ENCODE data around the gene NRM. TPM values are rescaled to one million over a fixed set of nuclear protein-coding genes. Genes with fewer than 3 reads are reported as not detected.
"Not testable (repeated sequence)": the region's sequence is repeated elsewhere in the genome, so short reads cannot be mapped to it uniquely, and the experiment has no call there.

The NRM gene
- total RNA-seq, 2 donors from 2014 or later: 2.6 to 5.2 TPM

DNA sequence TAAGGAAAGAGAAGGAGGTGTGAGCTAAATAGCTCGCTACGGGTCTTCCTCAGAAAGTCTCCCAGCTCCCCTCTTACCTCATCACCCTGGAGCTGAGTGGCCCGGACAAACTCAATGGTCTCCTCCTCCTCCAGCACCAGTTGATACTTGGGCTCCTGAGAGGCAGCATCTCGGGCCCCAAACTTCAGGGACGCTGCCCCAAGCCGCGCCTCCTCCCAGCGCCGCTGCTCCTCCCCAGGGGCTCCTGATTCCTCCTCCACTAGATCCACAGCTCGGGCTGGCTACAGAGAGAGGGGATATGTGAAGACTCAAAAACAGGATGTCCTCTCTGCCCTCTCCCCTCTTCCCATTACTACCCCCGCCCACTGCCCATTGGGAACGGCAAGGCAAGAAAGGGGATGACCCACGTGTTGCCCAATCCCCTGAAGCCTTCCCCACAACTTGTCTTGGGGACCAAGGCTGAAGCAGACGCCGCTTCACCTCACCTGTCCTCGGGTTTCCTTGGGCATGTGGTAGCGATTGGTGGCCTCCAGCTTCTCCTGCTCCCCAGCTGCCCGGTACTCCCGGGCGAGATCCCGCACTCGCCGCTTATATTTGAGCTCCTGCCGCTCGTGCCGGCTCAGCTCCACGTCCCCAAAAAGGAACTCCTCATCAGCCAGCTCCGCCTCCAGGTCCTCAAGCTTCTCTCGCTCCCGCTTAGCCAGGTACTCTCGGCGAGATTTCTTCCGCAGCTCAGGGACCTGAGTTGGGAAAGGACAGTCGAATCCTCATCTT is 25.6 kb downstream of the NRM start:
- WGBS, 2 donors: 89 to 92% methylated on average over 33 to 34 of the region's 34 CpGs
- no peak for ATAC-seq

DNA sequence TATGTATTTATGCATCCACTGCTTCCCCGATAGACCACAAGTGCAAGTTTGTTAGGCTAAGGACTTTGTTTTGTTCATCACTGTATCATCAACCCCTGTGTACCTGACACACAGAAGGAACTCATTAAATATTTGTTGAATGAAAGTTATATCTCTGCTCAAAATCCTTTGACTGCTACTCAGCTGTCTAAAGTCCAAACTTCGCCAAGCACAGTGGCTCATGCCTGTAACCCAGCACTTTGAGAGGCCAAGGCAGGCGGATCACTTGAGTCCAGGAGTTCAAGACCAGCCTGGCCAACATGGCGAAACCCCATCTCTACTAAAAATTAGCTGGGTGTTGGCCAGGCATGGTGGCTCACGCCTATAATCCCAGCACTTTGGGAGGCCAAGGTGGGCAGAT is 32.9 kb downstream of the NRM start:
- H3K36me3 ChIP-seq (replicated peaks in 1 of 2; ENCODE audit: insufficient read depth in 1 of 2, low read depth in 2 of 2): peaks cover 18 to 56% of the 10 kb centered on the region in 2 donors
- WGBS, 2 donors: 90 to 92% methylated on average over 5 of the region's 5 CpGs
- H3K9me3 ChIP-seq; DNase-seq; H3K27ac ChIP-seq; H3K4me3 ChIP-seq; H3K4me1 ChIP-seq; ATAC-seq; intact Hi-C loops (cut with DNase I); H3K27me3 ChIP-seq: not testable (repeated sequence)

More for the DNA sequence above, 25.6 kb downstream of the NRM start:
- no peak for DNase-seq
- H3K27ac ChIP-seq: no peak overlapping the region
- peaks cover 17 to 42% of the 10 kb centered on the region in 2 donors for H3K36me3 ChIP-seq (replicated peaks in 1 of 2; ENCODE audit: insufficient read depth in 1 of 2, low read depth in 2 of 2)
- no peaks in the 10 kb centered on the region for H3K27me3 ChIP-seq
- no peaks in the 10 kb centered on the region for H3K9me3 ChIP-seq
- no peak overlapping the region for H3K4me3 ChIP-seq
- no peak for TF ChIP-seq POLR2A (IDR thresholded peaks at IDR 0.05)
- TF ChIP-seq, protein P1, sequence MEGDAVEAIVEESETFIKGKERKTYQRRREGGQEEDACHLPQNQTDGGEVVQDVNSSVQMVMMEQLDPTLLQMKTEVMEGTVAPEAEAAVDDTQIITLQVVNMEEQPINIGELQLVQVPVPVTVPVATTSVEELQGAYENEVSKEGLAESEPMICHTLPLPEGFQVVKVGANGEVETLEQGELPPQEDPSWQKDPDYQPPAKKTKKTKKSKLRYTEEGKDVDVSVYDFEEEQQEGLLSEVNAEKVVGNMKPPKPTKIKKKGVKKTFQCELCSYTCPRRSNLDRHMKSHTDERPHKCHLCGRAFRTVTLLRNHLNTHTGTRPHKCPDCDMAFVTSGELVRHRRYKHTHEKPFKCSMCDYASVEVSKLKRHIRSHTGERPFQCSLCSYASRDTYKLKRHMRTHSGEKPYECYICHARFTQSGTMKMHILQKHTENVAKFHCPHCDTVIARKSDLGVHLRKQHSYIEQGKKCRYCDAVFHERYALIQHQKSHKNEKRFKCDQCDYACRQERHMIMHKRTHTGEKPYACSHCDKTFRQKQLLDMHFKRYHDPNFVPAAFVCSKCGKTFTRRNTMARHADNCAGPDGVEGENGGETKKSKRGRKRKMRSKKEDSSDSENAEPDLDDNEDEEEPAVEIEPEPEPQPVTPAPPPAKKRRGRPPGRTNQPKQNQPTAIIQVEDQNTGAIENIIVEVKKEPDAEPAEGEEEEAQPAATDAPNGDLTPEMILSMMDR (IDR thresholded peaks at IDR 0.05): no peak
- no peaks in the 10 kb centered on the region for H3K4me1 ChIP-seq
- intact Hi-C loops (cut with DNase I): no loop called here

- ATAC-seq (no peak), DNase-seq (no peak)
- H3K4me3 ChIP-seq: no peak overlapping the region
- no peaks in the 10 kb centered on the region for H3K27me3 ChIP-seq
- no peaks in the 10 kb centered on the region for H3K4me1 ChIP-seq
- no peak overlapping the region for H3K27ac ChIP-seq
- no peak for TF ChIP-seq POLR2A (IDR thresholded peaks at IDR 0.05)
- TF ChIP-seq, protein P1 (IDR thresholded peaks at IDR 0.05): no peak
- H3K9me3 ChIP-seq: no peaks in the 10 kb centered on the region
- peaks cover 13 to 56% of the 10 kb centered on the region in 2 donors for H3K36me3 ChIP-seq (replicated peaks in 1 of 2; ENCODE audit: insufficient read depth in 1 of 2, low read depth in 2 of 2)
- intact Hi-C loops (cut with DNase I): no loop called here
Measured at GRCh38 chr6:30657454-30657853, 33.3 kb downstream of the NRM start.

- no peak for TF ChIP-seq POLR2A (IDR thresholded peaks at IDR 0.05)
- TF ChIP-seq, protein P1 (IDR thresholded peaks at IDR 0.05): no peak
- no peak overlapping the region for H3K4me3 ChIP-seq
- WGBS, 2 donors: 64 to 80% methylated on average over 6 to 7 of the region's 7 CpGs
- H3K36me3 ChIP-seq (replicated peaks in 1 of 2; ENCODE audit: insufficient read depth in 1 of 2, low read depth in 2 of 2): peaks cover 6 to 54% of the 10 kb centered on the region in 2 donors
- no peaks in the 10 kb centered on the region for H3K9me3 ChIP-seq
- intact Hi-C loops (cut with DNase I): no loop called here
- no peaks in the 10 kb centered on the region for H3K4me1 ChIP-seq
- no peaks in the 10 kb centered on the region for H3K27me3 ChIP-seq
- no peak overlapping the region for H3K27ac ChIP-seq
- ATAC-seq: no peak
- DNase-seq: peak in 1 of 4 donors; percentile 21
Measured at GRCh38 chr6:30656513-30656912, 34.3 kb downstream of the NRM start.

GRCh38 chr6:30655743-30656094 is 35.1 kb downstream of the NRM start:
- DNase-seq (no peak), ATAC-seq (no peak)
- 88 to 94% methylated on average over 3 of the region's 3 CpGs for WGBS, 2 donors
- H3K27ac ChIP-seq: no peak overlapping the region
- no peak overlapping the region for H3K4me3 ChIP-seq
- H3K4me1 ChIP-seq: no peaks in the 10 kb centered on the region
- peaks cover 6 to 53% of the 10 kb centered on the region in 2 donors for H3K36me3 ChIP-seq (replicated peaks in 1 of 2; ENCODE audit: insufficient read depth in 1 of 2, low read depth in 2 of 2)
- no peaks in the 10 kb centered on the region for H3K9me3 ChIP-seq
- H3K27me3 ChIP-seq: no peaks in the 10 kb centered on the region
- intact Hi-C loops (cut with DNase I): no loop called here
- TF ChIP-seq, protein P1 (IDR thresholded peaks at IDR 0.05): no peak

Data from body of pancreas (tissue), 4 donors.